GM12892 (cell line): ENCODE results near the gene PHKA1.

Experiments
- POLR2A ChIP-seq: IDR thresholded peaks from 2 replicates; pipeline ENCODE4 v1.6.1; 2011; ENCODE audit warnings: low read depth, low read length, control low read depth
- POLR2AphosphoS5 ChIP-seq: IDR thresholded peaks from 2 replicates; pipeline ENCODE4 v1.6.1; 2011; ENCODE audit warnings: low read depth, low read length, control low read depth

DNA sequence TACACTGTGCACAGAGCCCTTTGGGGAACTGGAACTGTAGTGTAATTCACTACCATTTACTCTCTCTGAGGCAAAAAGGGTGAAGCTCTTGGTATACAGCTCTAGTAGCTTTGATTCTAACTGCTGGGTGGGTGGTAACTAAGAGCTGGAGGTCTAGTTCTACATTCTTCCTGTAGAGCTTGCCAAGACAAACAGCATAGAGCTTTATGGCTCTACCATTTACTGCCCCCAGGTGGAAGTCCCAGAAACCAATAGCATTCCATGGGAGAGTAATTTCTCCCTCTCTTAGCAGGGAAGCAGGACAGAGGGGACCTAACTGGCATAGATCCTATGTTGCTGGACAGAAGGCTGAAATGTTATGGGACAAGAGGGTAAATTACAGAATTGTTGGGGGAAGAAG lies 168.1 kb downstream of the PHKA1 start:
- no peak for TF ChIP-seq POLR2A
- TF ChIP-seq POLR2AphosphoS5, result no peak
